Vagina (tissue), 2 donors: ENCODE results near the gene CTDSPL. TPM values are rescaled to one million over a fixed set of nuclear protein-coding genes. Genes with fewer than 3 reads are reported as not detected.

Experiments
- DNase-seq, 2 donors: peaks; one replicate each; pipeline ENCODE4 v3.0.0-alpha.2; 2017; ENCODE audit errors: extremely low spot score in 2 of 2
- H3K27ac ChIP-seq: fragments of 200-600 bp; sonication (generic); one replicate; pipeline ENCODE4 v1.5.1; 2019
- H3K27me3 ChIP-seq: fragments of 200-600 bp; sonication (generic); one replicate; pipeline ENCODE4 v1.5.1; 2019
- H3K36me3 ChIP-seq, 2 donors: fragments of 200-600 bp; sonication (generic); one replicate each; pipeline ENCODE4 v1.5.1; 2017 to 2019
- H3K4me1 ChIP-seq: fragments of 200-600 bp; sonication (generic); one replicate; pipeline ENCODE4 v1.5.1; 2019
- H3K4me3 ChIP-seq, 2 donors: fragments of 200-600 bp; sonication (generic); 1 replicate in 1 of 2; 2 replicates in 1 of 2; pipeline ENCODE4 v1.5.1; 2016 to 2019
- H3K9me3 ChIP-seq: fragments of 200-600 bp; sonication (generic); one replicate; pipeline ENCODE4 v1.5.1; 2019
- CTCF ChIP-seq, 3 experiments: fragments of 450-650 bp in 2 of 3; fragments of 200-600 bp in 1 of 3; sonication (generic) in 1 of 3; IDR thresholded peaks; one replicate each; pipeline ENCODE4 v1.5.1; 2017 to 2019; ENCODE audit warnings: antibody characterized with exemption in 3 of 3, mild to moderate bottlenecking in 2 of 3, moderate library complexity in 2 of 3
- POLR2A ChIP-seq, 2 donors: fragments of 450-650 bp; IDR thresholded peaks; one replicate each; pipeline ENCODE4 v1.6.1; 2017; ENCODE audit warnings: antibody characterized with exemption in 2 of 2, mild to moderate bottlenecking in 2 of 2, moderate library complexity in 2 of 2
- POLR2AphosphoS5 ChIP-seq, 2 donors: sonication (generic); formaldehyde crosslinking; IDR thresholded peaks; one replicate each; pipeline ENCODE4 v1.9.0; 2017; ENCODE audit warnings: antibody characterized with exemption in 2 of 2, mild to moderate bottlenecking in 2 of 2, low read depth in 1 of 2; ENCODE audit not compliant: insufficient read depth in 1 of 2
- intact Hi-C: fragments of 100-400 bp; cut with DNase I; formaldehyde crosslinking; loops from one replicate; pipeline ENCODE4 v1.15.1; 2023
- total RNA-seq: library from RNA; depleted of rRNA; stranded (reverse); fragments of >200 nt; gene quantifications from one replicate; pipeline ENCODE4 v1.2.3, GENCODE V29; 2016

Gene CTDSPL
- total RNA-seq, 1 donor from 2014 or later = 28.0 TPM

GRCh38 chr3:37938011-37938410 lies 76.3 kb downstream of the CTDSPL start:
- intact Hi-C loops = no loop called here
- TF ChIP-seq POLR2AphosphoS5 (IDR thresholded peaks at IDR 0.05; ENCODE audit: insufficient read depth in 1 of 2, low read depth in 1 of 2) = no peak
- TF ChIP-seq CTCF (IDR thresholded peaks at IDR 0.05) = no peak
- TF ChIP-seq POLR2A (IDR thresholded peaks at IDR 0.05) = no peak
- H3K4me3 ChIP-seq = no peak overlapping the region
- no peak overlapping the region for H3K27ac ChIP-seq
- DNase-seq = no peak
- no peaks in the 10 kb centered on the region for H3K9me3 ChIP-seq
- no peaks in the 10 kb centered on the region for H3K36me3 ChIP-seq
- no peaks in the 10 kb centered on the region for H3K27me3 ChIP-seq
- peaks cover 82% of the 10 kb centered on the region for H3K4me1 ChIP-seq

GRCh38 chr3:37940242-37940908 lies 78.7 kb downstream of the CTDSPL start:
- no peak for TF ChIP-seq POLR2AphosphoS5 (IDR thresholded peaks at IDR 0.05; ENCODE audit: insufficient read depth in 1 of 2, low read depth in 1 of 2)
- TF ChIP-seq POLR2A (IDR thresholded peaks at IDR 0.05) = no peak
- TF ChIP-seq CTCF (IDR thresholded peaks at IDR 0.05) = no peak
- no peaks in the 10 kb centered on the region for H3K27me3 ChIP-seq
- no peaks in the 10 kb centered on the region for H3K36me3 ChIP-seq
- H3K4me1 ChIP-seq = peaks cover 95% of the 10 kb centered on the region
- no peaks in the 10 kb centered on the region for H3K9me3 ChIP-seq
- H3K4me3 ChIP-seq = no peak overlapping the region
- intact Hi-C loops = no loop called here
- peak overlapping the region; percentile 10 for H3K27ac ChIP-seq
- DNase-seq = no peak

DNA sequence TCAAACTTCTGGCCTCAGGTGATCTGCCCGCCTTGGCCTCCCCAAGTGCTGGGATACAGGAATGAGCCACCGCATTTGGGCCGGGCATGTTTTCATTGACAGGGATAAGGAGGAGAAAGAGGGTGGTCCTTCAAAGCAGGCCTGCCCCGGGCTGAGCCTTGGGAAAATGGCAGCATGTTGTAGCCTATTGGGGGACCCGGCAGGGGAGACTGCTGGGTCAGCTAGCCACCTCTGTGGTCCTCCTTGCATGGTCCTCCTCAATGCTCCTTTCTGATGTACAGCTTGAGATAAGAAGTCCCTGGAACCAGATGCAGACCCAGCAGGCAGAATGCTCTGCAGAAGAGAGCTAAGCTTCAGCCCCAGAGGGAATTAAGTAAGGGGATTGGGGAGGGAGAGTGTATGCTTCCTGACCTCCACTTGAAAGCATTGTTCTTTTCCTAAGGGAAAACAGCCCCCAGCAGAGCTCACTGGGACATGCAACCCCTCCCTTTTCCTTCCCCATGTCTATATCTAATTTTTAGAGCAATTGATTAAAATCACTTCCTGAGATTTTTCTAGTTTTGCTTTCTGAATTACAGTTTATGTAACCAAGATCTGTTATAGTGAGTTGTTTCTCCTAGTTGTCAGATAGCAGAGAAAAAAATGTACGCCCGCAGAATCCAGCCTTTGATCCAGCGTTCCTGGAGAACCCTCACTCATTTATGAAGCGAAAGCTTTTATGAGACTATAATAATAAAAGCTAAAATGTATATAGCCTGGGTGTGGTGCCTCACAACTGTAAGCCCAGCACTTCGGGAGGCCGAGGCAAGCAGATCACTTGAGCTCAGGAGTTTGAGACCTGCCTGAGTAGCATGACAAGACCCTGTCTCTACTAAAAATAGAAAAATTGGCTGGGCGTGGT lies 80.2 kb downstream of the CTDSPL start:
- Histone ChIP-seq H3K27me3 (no peaks in the 10 kb centered on the region), H3K27ac (peak overlapping the region; percentile 45), H3K36me3 (no peaks in the 10 kb centered on the region), H3K9me3 (no peaks in the 10 kb centered on the region), H3K4me1 (peaks cover 95% of the 10 kb centered on the region), H3K4me3 (no peak overlapping the region)
- no peak for TF ChIP-seq CTCF (IDR thresholded peaks at IDR 0.05)
- no peak for TF ChIP-seq POLR2AphosphoS5 (IDR thresholded peaks at IDR 0.05; ENCODE audit: insufficient read depth in 1 of 2, low read depth in 1 of 2)
- no peak for TF ChIP-seq POLR2A (IDR thresholded peaks at IDR 0.05)
- DNase-seq = no peak
- intact Hi-C loops = no loop called here

- intact Hi-C loops = no loop called here
- no peaks in the 10 kb centered on the region for H3K27me3 ChIP-seq
These were observed 81.0 kb downstream of the CTDSPL start for GRCh38 chr3:37942646-37943045.

More at GRCh38 chr3:37942646-37943045, 81.0 kb downstream of the CTDSPL start:
- no peak for DNase-seq
- TF ChIP-seq CTCF (IDR thresholded peaks at IDR 0.05) = no peak
- TF ChIP-seq POLR2A (IDR thresholded peaks at IDR 0.05) = no peak
- no peak for TF ChIP-seq POLR2AphosphoS5 (IDR thresholded peaks at IDR 0.05; ENCODE audit: insufficient read depth in 1 of 2, low read depth in 1 of 2)
- H3K4me3 ChIP-seq = no peak overlapping the region
- no peaks in the 10 kb centered on the region for H3K36me3 ChIP-seq
- no peaks in the 10 kb centered on the region for H3K9me3 ChIP-seq
- H3K27ac ChIP-seq = peak overlapping the region; percentile 45
- peaks cover 93% of the 10 kb centered on the region for H3K4me1 ChIP-seq
